Measurements from ENCODE around the gene CIZ1.

CIZ1 gene

DNA sequence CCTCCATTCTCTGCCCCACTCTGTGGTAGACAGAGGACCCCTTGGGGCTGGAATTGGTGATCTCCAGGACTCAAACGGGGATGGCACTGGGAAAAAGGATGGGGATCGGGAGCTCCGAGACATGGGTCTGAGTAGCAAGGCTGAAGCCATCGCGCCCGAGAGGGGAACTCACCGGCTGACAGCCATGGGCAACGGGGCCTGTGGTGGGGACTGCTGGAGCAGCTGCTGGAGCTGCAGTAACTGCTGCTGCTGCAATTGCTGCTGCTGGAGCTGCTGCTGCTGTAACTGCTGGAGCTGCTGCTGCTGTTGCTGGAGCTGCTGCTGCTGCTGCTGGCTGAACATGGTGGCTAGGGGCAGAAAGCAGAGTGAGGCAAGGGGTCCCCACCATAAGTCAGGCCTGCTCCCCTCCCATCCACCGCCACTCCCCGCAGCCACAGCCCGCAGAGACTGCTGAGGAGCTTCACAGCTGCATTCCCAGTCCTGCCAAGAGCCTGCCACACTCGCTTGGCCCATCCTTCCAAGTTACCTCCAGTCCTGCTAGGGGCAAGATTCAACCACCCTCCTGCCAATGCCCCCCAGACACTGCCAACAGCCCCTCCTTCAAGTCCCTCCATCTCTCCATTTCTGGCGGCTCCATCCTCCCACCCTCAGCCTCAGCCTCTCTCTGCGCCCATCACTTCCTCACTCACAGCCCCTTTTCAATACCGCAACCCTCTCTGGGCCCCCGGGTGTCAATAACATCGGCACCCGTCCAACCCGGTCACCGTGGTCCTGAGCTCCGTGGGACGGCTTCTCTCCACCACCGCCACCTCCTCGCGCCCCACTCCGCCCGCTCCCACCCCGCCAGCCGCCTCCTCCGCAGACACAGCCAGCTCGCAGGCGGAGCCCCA, 611 bp downstream of the CIZ1 start:
- no peak for DNase-seq

DNA sequence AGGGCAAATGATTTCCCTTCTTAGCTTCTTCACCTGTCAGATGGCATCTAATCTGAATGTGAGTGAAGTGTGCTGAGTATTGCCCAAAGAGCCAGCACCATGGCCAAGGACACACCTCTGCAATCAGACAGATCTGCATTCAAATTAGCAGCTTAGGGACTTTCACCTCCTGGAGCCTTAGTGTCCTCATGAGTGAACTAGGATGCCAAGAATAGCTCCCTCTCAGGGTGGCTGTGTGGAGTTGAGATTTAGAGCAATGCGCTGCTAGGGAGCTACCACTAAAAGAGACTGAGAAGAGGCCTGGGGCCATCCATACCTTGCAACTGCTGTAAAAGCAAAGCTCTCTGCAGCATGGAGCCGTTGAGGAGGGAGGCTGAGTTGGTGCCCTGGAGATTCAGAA, 1.4 kb downstream of the CIZ1 start:
- peak; percentile 12 for DNase-seq

DNA sequence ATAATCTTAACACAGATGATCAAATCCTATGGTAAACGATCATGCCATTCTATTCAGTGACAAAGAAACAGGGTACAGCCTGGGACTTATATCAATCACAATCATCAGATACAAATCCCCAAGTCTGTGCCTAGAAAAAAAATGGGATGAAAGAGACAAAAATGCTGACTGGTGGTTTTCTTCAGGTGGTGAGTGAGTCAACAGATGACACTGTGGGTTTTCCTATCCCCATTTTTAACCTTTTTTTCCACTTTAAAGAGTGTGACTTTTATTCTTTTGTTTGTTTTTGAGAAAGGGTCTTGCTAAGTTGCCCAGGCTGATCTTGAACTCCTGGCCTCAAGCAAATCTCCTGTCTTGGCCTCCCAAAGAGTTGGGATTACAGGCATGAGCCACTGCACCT, 3.2 kb downstream of the CIZ1 start:
- no peak for DNase-seq

DNA sequence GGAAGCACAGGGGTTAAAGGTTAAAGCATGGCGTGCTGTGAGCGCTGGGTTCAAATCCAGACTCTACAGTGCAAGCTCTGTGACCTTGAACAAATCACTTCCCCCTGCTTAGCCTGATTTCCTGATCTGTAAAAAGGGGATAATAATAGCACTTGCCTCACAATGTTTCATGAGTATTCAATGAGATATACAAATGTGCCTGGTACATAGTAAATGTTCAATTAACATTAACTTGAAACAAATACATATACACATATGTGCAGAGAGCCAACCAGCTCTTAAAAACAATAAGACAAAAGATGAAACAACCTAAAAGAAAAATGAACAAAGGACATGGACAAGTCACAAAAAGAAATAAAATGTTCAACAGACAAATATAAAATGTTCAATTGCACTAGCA, 4.0 kb downstream of the CIZ1 start:
- no peak for DNase-seq

DNA sequence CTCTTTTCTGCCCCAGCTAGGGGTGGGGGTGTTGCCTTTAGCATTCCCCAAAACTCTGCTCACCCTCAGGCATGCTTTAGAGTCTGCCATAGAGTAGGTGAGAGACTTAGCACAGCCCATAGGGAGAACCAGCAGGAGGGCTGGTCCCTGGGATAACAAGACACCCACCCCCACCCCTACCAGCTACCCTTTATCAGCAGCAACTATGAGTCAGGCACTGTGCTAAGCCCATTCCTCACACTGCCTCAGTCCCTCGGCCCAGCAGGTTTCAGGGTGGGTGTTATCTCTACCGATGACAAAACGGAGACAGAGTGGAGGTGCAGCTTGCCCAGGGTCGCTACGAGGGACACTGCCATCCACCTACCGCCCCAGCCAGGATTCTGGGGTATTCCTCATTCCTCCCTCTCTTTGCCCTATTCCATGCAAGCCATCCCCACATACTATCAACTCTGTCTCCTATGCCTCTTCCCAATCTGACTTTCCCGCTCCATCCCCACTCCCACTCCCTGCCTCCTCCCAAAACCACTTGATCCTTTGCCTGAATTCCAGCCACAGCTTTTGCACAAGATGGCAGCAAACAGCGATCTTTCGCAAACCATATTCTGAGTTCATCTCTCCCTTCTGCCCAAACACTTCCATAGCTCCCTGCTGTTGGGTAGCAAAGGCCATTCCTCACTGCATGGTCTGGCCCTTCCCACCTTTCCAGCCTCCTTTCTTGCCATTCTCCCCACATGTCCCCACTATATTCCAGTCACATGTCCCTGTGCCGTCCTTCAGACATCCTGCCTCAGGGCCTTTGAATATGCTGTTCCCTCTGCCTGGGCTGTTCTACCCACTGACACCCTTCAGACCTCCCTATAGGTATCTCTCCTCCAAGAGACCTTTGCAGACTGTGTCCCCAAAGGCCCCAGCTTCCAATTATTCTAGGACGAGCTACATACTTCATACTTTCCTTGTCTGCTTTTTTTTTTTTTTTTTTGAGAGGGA, 5.1 kb downstream of the CIZ1 start:
- no peak for DNase-seq

DNA sequence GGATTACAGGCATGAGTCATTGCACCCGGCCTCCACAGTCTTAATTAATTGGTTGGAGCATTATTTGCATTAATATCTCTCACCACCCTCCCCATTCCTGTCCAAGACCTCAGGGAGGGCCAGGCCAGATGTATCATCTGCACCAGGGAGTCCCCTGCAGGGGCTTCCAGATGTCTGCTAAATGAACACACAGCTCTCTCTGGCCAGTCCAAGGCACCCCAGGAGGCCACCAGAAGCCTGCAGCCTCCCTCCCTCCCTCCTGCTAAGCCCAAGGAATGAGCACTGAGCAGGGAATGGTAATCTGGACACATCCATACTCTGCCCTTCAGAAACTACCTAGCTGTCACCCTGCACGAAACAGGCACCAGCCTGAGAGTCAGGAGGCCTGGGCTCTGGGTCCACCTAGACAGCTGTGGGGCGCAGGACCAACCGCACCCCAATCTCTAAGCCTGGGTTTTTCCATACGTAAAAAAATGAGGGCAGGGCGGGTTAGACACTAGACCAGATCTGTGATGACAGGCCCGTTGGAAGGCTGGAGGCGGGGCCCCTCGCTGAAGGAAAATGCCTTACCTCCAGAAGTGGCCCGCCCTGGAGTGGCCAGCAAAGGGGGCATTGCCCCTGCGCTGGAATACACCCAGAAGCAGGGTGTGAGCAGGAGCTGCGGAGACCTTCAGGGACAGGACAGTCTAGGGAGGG, 8.3 kb downstream of the CIZ1 start:
- no peak for DNase-seq

DNA sequence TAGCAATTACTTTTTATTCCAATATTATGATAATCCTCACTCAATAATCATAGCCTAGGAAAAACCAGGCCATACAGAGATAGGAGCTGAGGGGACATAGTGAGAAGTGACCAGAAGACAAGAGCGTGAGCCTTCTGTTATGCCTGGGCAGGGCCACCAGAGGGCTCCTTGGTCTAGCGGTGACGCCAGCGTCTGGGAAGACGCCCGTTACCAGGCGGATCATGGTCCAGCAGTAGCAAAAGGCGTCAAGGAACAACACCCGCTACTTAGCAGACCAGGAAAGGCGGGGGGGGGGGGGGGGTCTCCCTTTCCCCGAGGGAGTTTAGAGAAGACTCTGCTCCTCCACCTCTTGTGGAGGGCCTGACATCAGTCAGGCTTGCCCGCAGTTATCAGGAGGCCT, 9.9 kb downstream of the CIZ1 start:
- DNase-seq = peak; percentile 82

DNA sequence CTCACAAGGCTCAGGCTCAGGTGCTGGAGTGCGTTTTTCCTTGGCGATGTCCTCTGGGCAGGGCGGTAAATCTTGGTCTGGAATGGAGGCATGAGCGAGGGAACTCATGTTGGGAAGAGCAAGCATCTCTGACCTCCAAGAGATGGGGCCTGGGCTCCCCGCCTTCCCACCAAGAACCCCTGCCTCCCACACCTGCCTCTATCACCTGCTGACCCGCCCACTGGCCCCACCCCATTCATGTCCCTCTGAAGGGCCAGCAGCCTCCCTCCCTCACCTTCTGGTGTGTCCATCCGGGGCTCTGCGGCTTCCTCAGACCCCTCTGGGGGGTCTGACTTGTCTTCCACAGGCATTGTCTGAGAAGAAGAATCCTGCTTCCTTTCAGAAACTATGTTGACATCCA, 10.9 kb downstream of the CIZ1 start:
- DNase-seq = no peak

DNA sequence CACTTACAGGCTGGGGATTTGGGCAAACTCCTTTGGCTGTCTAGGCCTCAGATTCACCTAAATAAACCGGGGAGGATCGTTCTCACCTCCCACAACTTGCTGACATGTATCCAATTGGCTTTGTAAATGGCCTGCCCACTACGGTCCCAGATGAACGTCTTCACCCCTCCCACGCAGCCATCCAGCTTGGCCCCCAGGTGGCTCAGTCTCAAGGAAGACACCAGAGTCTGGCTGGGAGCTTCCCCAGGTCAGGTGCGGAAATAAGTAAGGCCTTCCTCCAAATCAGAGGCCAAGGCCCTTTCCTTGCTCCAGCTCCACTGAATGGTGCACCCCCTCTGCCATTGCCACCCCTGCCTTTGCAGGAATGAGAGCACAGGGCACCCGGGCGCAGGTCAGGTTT, 11.4 kb downstream of the CIZ1 start:
- DNase-seq = no peak

DNA sequence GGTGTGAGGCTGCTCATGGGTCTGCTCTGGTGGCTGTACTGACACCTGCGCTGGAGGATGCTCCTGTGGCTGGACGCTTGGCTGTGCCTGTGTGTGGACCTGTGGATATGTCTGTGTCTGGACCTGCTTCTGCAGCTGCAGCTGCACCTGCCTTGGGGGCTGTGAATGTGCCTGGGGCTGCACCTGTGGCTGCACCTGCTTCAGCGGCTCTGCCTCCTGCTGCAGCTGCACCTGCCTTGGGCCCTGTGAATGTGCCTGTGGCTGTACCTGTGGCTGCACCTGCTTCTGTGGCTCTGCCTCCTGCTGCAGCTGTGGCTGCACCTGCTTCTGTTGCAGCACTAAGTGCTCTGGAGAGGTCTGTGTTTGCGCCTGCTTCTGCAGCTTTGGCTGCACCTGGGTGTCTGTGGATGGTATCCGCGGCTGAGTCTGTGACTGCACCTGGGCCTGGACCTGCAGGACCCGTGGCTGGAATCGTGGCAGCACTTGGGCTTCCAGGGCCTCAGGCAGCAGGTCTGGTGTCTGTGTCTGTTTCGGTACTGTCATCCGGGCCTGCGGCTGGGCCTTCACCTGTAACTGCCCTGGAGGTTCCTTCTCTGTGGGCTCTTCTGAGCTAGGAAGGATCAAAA, 12.5 kb downstream of the CIZ1 start:
- DNase-seq = no peak

DNA sequence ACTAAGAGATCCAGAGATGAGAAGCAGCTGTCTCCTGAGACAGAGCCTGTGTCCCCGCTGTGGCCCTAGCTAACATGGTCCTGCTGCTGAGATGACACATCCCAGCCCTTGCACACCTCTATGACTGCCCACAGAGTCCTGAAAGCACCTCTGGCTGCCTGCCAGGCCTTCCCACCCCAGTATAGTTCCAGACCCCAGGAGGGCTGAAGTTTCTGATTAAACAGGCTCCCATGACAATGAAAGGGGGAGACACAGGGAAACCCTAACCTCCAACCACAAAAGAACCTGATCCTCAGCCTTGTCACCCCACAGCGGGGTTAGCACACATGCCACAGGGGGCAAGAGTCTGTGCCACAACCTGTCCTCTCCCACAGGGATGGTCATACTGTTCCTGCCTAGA, 15.6 kb downstream of the CIZ1 start:
- DNase-seq = no peak

DNA sequence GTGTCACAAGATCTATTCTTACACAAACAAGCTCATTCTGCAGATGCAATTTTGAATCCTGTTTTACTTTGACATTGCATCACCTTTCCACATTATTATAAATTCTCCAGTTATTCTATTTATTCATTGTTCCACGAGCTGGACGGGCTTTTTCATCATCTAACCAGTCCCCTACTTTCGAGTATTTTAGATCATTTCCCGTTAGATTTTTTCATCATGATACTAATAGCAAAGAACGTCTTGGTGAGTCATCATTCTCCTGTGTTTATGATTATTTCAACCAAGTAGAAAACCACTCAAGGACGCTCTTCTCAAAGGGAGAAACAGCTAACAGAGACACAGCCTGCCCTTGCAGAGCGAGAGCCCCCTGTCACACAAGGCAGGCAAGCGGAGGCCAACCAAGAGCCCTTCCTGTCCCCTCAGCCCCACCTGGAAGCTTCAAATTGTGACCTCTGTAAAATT, 16.2 kb downstream of the CIZ1 start:
- no peak for DNase-seq

DNA sequence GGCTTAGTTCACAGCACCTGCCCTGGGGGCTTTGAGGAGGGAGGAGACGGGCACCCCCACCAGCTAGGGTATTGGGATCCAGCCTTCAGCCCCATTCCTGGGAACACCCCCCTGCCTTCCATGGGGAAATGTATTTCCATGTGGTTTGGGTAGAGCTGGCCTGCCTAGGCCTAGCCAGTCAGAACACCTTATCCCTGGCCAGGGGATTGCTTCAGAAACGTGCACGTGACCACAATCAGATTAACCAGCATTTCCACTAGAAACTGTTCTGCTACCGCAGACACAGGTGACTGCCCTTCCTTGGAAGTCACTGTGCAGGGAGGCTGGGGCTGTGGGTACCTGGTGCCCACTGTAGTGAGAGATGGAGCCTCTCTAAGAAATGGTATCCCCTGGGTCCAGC, 17.3 kb downstream of the CIZ1 start:
- peak; percentile 32 for DNase-seq

DNA sequence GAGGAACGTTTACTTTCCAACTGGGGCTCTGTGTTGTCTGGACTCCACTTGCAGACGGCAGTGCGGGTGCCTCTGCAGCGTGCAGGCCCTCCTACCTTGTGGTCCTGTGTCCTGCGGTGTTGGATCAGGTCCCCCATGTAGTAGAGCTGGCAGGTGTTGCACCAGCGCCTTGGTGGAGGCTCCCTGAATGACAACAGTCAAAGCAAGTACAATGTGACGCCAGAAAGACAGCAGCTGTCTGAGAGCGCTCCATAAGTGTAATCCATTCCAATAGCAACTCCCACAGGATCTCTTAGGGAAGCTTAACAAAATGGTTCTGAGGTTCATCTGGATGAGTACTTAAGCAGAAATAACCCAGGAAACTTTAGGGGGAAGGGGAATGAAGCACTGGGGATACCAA, 21.4 kb downstream of the CIZ1 start:
- DNase-seq = peak; percentile 46

DNA sequence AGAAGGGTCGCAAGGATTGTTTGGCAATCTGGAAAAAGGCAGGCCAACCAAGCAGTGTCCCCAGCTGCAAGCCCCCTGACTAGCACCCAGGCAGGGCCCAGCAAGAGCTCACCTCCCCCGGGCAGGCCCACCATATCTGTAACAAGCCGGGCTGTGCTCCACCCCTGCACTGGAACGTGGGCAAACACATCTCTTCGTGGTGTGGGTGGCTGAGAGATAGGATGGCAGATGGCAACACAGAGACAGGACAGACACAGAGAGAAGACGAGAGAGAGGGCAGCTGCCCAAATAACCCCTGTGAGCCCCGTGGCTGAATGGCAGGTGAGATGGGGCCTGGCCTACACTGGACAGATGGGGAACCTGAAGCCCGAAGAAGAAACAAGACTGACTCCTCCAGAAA, 21.9 kb downstream of the CIZ1 start:
- no peak for DNase-seq

DNA sequence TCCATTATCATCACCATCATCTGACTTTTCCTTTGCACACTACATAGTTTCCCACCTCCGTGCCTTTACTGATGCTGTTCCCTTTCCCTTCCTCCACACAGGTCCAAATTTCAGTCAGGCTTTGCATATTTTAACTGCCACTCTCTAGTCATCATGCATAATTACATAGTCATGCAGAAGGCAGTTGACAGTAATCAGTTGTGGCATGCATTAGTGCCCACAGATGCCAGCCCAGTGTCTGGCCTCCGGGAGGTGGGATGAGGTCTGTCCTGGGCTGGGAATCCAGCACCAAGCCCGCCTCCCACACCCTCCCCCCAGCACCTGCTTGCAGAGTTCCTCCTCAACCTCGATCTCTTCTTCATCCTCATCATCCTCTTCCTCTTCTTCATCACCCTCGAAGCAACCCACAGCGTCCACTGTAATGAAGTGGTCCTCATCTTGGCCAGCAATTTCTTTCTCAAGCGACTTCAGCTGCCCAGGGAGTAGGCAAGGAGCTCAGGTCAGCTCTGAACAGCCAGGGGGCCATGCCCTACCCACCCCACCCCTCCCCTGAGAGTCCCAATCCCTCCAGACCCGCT, 22.6 kb downstream of the CIZ1 start:
- DNase-seq = no peak

DNA sequence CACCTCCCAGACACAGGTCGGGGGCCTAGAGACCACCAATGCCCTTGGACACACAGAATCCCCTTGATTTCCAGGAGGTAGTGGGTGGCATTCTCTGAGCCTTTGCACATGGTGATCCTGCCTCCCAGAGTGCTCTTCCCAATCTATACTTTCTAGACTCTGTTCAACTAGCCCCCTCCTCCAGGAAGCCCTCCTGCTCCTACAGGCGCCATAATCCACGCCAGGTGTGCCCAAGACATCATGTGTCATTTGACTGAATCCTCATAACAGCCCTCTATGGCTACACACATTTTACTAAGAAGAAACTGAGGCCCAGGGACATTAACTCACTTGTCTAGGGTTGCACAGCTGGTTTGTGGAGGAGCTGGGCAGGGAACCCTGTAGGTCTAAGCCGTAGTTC, 24.2 kb downstream of the CIZ1 start:
- DNase-seq = no peak

DNA sequence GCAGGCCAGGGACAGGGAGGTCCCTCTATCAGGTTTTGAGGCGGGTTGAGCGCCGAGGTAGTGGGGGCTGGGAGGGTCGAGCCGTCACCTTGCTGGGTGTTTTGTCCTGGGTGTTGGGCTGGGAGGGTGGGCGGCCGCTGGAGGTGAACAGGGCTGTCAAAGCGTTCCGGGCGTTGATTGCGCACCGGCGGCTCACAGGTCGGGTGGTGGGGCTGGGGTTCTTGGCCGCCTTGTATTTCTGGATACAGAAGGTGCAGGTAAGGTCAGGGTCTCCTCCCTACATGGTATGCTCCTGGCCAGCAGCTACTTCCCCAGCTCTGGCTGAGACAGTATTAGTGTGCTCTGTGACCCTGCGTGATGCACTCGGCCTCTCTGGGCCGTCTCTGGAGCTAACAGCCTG, 25.2 kb downstream of the CIZ1 start:
- DNase-seq = no peak

DNA sequence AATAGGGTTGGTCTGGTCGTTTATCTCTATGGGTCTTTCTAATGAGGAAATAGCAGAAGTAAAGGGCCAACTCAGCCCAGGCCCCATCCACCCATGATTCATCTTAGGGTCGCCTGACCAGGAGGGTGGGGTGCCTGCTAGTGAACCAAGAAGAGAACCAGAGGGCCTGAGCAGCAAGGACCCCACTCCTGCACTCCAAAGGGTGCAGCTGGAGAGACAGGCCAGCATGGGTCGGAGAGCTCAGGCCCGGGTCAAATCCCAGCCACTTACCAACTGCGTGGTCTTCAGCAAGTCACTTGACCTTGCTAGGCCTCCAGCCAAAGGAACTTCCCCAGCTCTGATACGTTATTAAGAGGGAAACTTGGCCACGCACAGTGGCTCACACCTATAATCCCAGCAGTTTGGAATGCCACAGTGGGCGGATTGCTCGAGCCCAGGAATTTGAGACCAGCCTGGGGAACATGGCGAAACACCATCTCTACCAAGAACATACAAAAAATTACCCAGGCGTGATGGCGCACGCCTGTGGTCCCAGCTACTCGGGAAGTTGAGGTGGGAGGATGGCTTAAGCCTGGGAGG, 27.0 kb downstream of the CIZ1 start:
- no peak for DNase-seq

DNA sequence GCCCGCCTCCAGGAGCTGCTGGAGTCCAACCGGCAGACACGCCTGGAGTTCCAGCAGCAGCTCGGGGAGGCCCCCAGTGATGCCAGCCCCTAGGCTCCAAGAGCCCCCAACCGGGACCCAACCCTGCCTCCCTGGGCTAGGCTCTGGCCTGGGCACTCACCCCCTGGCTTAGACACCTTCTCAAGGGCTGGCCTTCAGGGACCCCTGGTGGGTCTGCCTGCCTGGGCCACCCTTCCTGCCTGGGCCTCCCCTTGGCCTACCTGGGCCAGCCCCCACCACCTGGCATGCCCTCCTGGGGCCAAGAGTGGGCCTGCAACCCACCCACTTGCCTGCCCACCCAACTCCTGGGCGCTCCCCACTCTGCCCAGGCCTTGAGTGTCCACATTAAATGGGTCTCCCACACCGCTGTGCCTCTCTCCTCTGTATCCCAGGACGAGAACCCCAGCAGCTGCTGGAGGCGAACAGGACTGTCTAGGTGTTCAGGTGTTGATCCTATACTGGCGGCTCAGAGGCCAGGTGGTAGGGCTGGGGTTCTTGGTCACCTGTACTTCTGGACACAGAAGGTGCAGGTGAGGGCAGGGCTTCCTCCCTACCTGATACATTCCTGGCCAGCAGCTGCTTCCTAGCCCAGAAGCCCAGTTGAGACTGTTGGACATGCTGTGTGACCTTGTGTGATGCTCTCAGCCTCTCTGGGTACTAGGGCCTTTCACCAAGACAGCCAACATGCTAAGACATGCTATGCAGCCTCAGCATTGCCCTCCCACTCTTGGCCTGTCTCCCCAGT, 27.7 kb downstream of the CIZ1 start:
- DNase-seq = no peak

DNA sequence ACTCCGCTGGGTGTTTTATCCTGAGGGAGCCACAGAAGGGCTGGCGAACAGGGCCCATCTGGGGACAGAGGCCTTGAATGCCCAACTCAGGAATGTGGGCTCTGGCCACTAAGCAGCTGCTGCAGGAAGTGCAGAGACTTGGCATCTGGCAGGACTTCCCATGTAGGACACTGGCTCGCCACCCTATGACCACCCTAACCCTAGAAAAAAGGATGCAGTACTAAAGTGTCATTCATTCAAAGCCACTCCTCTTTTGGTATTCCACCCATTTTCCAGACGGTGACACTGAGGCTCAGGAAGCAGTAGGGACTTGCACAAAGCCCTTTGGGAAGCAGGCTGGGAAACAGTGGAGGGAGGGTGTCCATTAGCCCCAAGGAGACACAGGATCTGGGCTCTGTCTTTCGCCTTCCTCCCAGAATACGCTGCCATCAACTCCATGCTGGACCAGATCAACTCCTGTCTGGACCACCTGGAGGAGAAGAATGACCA, 28.3 kb downstream of the CIZ1 start:
- no peak for DNase-seq

All from NCI-H82 (cell line).